Measurements from ENCODE around the gene TPK1.

GRCh38 chr7:144473908-144474307, 361.9 kb downstream of the TPK1 start:
- TF ChIP-seq EZH2 (IDR thresholded peaks at IDR 0.05; ENCODE audit: low read length, missing control alignments) = no peak
- TF ChIP-seq CTCF (conservative IDR thresholded peaks at IDR 0.05 in 1 of 2, IDR thresholded peaks at IDR 0.05 in 1 of 2; ENCODE audit: low read depth in 1 of 2, low read length in 2 of 2) = no peak
